ENCODE measurements around the gene DSTN. TPM values are rescaled to one million over a fixed set of nuclear protein-coding genes. Genes with fewer than 3 reads are reported as not detected.

DSTN gene
- polyA plus RNA-seq, 1 experiment = 295 TPM

GRCh38 chr20:17559338-17559737 is 10.5 kb upstream of the DSTN start:
- no peaks in the 10 kb centered on the region for H3K27me3 ChIP-seq (ENCODE audit: control insufficient read depth, insufficient read depth, low read length)
- no peak overlapping the region for H3K4me3 ChIP-seq (ENCODE audit: low read depth, low read length)
- H3K36me3 ChIP-seq (ENCODE audit: control insufficient read depth, insufficient read depth, low read length) = no peaks in the 10 kb centered on the region
- POLR2A ChIA-PET = no interaction called here
- no peak for DNase-seq (ENCODE audit: low read depth)
- CTCF ChIA-PET = no interaction called here
- TF ChIP-seq CTCF (IDR thresholded peaks at IDR 0.05; ENCODE audit: insufficient read depth, low read depth, low read length) = no peak

- no peak for TF ChIP-seq CTCF (IDR thresholded peaks at IDR 0.05; ENCODE audit: insufficient read depth, low read depth, low read length)
- no peaks in the 10 kb centered on the region for H3K27me3 ChIP-seq (ENCODE audit: control insufficient read depth, insufficient read depth, low read length)
- H3K36me3 ChIP-seq (ENCODE audit: control insufficient read depth, insufficient read depth, low read length) = no peaks in the 10 kb centered on the region
- H3K4me3 ChIP-seq (ENCODE audit: low read depth, low read length) = no peak overlapping the region
- DNase-seq (ENCODE audit: low read depth) = no peak
- ChIA-PET POLR2A (no interaction called here), CTCF (interaction anchor here (0.9 to 1.8 kb wide), 2 partner anchors 11 to 20 kb away, joined by 4 to 7 read pairs; no protein-coding TSS in a partner anchor)
Observed at GRCh38 chr20:17560344-17561074, 9.4 kb upstream of the DSTN start.

- Histone ChIP-seq H3K36me3 (ENCODE audit: control insufficient read depth, insufficient read depth, low read length) (no peaks in the 10 kb centered on the region), H3K27me3 (ENCODE audit: control insufficient read depth, insufficient read depth, low read length) (no peaks in the 10 kb centered on the region), H3K4me3 (ENCODE audit: low read depth, low read length) (no peak overlapping the region)
- POLR2A ChIA-PET = interaction anchor here (0.7 kb wide), 1 partner anchor 9 kb away, joined by 4 read pairs; no protein-coding TSS in a partner anchor
- DNase-seq (ENCODE audit: low read depth) = peak; percentile 53
- TF ChIP-seq CTCF (IDR thresholded peaks at IDR 0.05; ENCODE audit: insufficient read depth, low read depth, low read length) = no peak
- CTCF ChIA-PET = no interaction called here
Observed at GRCh38 chr20:17562804-17563305, 7.0 kb upstream of the DSTN start.

DNA sequence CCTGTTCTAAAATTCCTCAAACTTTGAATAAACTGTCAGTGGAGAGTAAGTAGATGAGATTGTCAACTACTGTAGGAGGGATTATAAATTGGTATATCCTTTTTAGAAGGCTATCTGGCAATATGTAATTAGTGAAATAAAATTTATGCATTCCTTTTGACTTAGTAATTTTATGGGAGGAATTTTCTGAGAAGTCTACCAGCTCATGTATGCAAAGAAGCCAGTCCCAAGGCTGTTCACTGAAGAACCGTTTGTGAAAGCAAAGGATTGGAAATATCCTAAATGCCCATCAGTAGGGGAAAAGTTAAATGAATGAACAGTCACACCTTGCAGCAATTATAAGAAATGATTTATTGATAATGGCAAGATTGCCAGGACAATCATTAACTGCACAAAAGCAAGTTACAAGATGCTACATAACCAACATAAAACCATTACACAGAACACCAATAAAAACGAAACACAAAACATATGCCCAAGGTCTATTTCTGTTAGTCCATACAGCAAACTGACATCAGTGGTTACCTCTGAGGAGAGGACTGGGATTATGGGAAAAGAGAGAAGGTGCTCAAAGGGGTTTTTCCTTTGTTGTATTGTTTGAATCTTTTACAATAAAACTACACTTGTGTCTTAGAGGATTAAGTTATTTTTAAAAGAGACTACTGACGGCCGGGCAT is 4.6 kb upstream of the DSTN start:
- ChIA-PET POLR2A (interaction anchor here (0.7 kb wide), 1 partner anchor 14 kb away, joined by 3 read pairs; no protein-coding TSS in a partner anchor), CTCF (interaction anchor here (0.6 to 1.0 kb wide), 3 partner anchors 28 to 130 kb away, joined by 3 to 4 read pairs (median 3); no protein-coding TSS in a partner anchor)
- Histone ChIP-seq H3K27me3 (ENCODE audit: control insufficient read depth, insufficient read depth, low read length) (no peaks in the 10 kb centered on the region), H3K4me3 (ENCODE audit: low read depth, low read length) (no peak overlapping the region), H3K36me3 (ENCODE audit: control insufficient read depth, insufficient read depth, low read length) (no peaks in the 10 kb centered on the region)
- DNase-seq (ENCODE audit: low read depth) = no peak
- no peak for TF ChIP-seq CTCF (IDR thresholded peaks at IDR 0.05; ENCODE audit: insufficient read depth, low read depth, low read length)

DNA sequence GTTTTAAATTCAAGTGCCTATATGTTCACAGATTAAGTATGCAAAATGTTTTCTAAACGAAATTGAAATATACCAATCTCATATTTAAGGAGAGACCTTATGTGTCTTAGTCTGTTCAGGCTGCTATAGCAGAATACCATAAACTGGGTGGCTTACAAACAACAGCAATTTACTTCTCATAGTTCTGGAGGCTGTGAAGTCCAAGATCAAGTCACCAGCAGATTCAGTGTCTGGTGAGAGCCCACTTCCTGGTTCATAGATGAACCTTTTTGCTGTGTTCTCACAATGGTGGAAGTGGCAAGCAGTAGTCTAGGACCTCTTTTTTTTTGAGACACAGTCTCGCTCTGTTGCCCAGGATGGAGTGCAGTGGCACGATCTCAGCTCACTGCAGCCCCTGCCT is 3.5 kb upstream of the DSTN start:
- H3K27me3 ChIP-seq (ENCODE audit: control insufficient read depth, insufficient read depth, low read length) = no peaks in the 10 kb centered on the region
- ChIA-PET POLR2A (no interaction called here), CTCF (no interaction called here)
- no peak for TF ChIP-seq CTCF (IDR thresholded peaks at IDR 0.05; ENCODE audit: insufficient read depth, low read depth, low read length)
- no peaks in the 10 kb centered on the region for H3K36me3 ChIP-seq (ENCODE audit: control insufficient read depth, insufficient read depth, low read length)
- no peak overlapping the region for H3K4me3 ChIP-seq (ENCODE audit: low read depth, low read length)
- no peak for DNase-seq (ENCODE audit: low read depth)
